GM12872 (cell line): Measurements from ENCODE around the gene GDI2.

Experiments
- TF ChIP-seq, protein P1 (sequence below): IDR thresholded peaks from 3 replicates; pipeline ENCODE4 v1.5.1; 2011; ENCODE audit warnings: low read depth, mild to moderate bottlenecking, low read length, moderate library complexity; ENCODE audit not compliant: insufficient read depth

The GDI2 gene

DNA sequence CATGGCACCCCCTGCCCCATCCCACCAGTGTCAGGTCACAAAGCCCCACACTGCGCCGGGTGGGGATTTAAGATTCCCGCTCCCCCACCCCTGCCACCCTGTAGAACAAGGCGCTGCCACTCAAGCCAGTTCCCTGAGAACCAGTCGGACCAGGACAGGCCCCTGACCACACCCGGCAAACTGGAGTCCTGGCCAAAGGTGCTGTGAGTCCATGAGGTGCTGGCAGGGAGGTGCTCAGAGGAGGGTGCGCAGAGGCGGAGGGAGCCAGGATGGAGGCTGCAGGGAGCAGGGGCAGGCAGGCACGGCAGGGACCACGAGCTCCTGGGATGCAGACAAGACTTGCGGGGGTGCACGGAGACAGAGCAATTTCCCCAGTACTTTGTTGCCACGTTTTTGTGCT, 19.7 kb upstream of the GDI2 start:
- TF ChIP-seq, protein P1, sequence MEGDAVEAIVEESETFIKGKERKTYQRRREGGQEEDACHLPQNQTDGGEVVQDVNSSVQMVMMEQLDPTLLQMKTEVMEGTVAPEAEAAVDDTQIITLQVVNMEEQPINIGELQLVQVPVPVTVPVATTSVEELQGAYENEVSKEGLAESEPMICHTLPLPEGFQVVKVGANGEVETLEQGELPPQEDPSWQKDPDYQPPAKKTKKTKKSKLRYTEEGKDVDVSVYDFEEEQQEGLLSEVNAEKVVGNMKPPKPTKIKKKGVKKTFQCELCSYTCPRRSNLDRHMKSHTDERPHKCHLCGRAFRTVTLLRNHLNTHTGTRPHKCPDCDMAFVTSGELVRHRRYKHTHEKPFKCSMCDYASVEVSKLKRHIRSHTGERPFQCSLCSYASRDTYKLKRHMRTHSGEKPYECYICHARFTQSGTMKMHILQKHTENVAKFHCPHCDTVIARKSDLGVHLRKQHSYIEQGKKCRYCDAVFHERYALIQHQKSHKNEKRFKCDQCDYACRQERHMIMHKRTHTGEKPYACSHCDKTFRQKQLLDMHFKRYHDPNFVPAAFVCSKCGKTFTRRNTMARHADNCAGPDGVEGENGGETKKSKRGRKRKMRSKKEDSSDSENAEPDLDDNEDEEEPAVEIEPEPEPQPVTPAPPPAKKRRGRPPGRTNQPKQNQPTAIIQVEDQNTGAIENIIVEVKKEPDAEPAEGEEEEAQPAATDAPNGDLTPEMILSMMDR: no peak

DNA sequence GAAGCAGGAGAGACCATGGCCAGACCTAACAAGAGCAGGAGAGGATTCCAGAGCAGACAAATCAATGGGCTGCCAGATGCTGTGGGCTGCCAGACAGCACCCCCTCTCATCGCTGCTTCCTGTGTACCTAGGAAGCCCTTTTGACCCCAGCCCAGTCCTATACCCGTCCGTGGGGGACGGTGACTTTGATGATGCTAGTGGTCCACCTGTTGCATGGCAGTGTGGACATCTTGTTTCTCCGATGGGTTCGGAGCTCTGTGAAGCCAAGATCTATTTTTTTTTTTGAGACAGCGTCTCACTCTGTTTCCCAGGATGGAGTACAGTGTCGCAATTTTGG, 18.2 kb upstream of the GDI2 start:
- TF ChIP-seq, protein P1: no peak

DNA sequence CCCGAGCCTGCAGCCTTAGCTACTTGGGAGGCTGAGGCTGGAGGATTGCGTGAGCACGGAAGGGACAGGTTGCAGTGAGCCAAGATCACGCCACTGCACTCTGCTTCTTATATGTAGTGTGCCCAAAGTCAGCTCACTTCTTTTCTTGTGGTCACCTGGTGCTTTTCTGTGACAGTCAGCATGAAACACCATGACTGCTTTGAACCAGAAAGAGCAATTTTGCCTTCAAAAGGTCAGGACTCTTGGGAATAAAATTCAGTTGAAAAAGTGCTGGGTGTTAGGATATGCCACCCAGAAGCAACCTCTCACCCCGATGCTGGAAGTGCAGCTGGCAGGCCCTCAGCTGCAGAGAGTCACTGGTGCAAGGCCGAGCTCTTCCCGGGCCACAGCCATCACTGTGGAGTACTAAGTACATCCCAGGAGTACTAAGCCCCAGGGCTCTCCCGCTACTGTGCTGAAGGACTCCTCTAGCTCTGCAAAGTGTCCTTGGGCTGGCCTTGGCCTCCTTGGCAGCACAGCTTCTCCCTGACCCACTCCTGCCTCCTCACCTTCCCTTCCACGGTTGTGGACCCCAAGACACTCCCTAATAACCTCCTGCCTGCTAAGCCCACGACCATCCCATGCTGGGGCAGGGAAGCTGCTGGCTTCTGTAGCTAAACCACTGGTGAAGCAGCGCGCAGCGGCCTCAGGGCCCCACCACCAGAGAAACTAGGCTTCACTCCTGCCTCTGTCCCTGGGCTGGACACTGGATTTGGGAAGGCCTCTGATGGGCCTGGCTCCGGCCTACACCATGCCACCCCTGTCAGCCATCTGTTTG, 17.6 kb upstream of the GDI2 start:
- TF ChIP-seq, protein P1: no peak

DNA sequence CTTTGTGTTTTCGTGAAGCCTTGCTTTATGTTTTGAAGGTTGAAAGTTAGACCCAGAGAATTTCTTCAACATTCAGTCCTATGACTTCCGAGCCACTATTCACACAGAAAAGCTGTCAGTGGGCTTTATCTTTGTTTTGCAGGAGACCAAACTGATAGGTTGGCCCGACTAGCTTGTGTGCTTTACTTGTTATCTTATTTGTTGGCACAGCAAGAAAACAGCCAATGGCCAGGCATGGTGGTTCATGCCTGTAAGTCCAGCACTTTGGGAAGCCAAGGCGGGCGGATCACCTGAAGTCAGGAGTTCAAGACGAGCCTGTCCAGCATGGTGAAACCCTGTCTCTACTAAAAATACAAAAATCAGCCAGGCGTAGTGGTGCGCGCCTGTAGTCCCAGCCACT, 16.0 kb upstream of the GDI2 start:
- TF ChIP-seq, protein P1: no peak

DNA sequence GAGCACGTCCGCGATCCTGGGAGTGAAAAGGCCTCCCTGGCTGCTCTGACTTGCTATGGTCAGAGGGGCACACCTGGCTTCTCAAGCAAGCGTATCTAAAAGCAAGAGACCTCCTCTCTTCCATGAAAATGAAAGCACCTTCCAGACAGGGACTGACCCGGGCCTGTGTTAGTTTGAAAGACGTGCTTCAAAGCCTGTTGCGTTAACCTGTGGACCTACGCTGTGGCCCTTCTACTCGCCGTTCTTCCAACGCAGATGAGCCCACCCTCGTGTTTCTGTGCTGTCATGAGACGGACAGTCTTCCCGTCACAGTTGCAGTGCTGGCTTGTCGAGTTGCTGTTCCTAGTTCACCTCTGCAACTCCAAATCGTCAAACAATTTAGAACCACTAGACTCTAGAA, 15.5 kb upstream of the GDI2 start:
- TF ChIP-seq, protein P1: no peak

DNA sequence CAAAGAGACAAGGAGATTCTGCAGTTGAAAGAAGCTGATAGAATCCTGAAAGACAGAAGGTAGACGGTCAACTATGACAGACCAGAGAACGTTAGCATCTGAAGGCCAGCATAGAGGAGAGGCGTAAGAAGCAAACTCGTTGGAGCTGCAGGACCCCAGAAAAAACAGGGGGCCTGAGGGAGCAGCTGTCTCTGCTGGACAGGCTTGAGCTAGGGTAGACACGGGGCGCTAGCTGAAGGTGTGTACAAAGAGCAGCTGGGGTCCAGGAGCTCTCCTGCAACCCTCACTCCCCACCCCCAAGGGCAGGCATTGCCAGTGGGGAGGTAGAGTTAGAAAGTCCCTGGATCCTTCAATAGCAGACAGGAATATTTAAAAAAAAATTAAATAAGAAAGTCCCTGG, 14.6 kb upstream of the GDI2 start:
- TF ChIP-seq, protein P1: no peak

DNA sequence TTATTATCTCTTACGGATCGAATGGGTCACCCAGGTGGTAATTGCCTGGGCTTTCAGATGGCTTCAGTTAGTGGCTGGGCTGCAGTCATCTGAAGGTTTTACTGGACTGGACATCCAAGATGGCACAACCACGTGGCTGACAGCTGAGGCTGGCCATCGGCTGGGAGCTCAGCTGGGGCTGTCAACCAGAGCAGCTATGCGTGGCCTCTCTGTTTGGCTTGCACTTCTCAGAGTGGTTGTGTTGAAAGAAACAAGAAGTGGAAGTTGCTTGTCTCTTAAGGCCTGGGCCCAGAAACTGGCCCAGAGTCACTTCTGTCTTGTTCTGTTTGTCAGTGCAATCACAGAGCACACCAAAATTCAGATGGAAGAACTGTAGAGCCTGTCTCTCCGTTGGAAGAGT, 5.7 kb upstream of the GDI2 start:
- TF ChIP-seq, protein P1: no peak
